ENCODE measurements around the gene NDUFS4.
"Not testable (repeated sequence)": the region's sequence is repeated elsewhere in the genome, so short reads cannot be mapped to it uniquely, and the experiment has no call there.

NDUFS4 gene

GRCh38 chr5:53560506-53561191 is at the start of gene NDUFS4:
TSS of gene NDUFS4 (plus strand) at chr5:53560639. CDS start at chr5:53560663, 24 bp downstream.
- ATAC-seq (replicated peaks; ENCODE audit: extremely low read depth, poor library complexity, severe bottlenecking) = peak; percentile 78
- H3K36me3 Mint-ChIP-seq (ENCODE audit: insufficient read depth) = peaks cover 6% of the 10 kb centered on the region
- peak; percentile 37 to 60 for DNase-seq (ENCODE audit: low spot score in 2 of 2)
- peaks cover 47% of the 10 kb centered on the region for H3K4me1 Mint-ChIP-seq
- H3K9me3 Mint-ChIP-seq = no peaks in the 10 kb centered on the region
- H3K27ac Mint-ChIP-seq (ENCODE audit: low read depth) = peak within 1 kb of the TSS; percentile 96
- peak within 1 kb of the TSS; percentile 98 for H3K4me3 Mint-ChIP-seq
- H3K27me3 Mint-ChIP-seq = peaks cover 33% of the 10 kb centered on the region

DNA sequence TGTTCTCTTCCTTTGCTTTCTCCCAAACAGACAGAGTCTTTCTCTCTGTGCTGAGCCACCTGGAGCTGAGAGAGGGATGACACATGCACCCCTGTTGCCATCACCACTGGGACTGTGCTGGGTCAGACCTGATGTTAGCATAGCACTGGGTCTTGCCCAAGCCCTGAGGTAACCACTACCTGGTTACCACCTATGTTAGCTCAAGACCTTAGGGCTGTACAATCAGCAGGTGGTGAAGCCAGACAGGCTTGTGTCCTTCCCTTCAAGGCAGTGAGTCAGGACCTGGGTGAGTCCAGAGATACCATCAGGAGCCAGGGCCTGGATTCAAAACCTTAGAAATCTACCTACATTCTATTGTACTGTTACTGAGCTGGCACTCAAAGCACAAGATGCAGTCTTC is 47.9 kb upstream of the NDUFS4 start:
- H3K27me3 Mint-ChIP-seq = peaks cover 19% of the 10 kb centered on the region
- no peaks in the 10 kb centered on the region for H3K4me1 Mint-ChIP-seq
- ATAC-seq (replicated peaks; ENCODE audit: extremely low read depth, poor library complexity, severe bottlenecking) (no peak), DNase-seq (ENCODE audit: low spot score in 2 of 2) (no peak)
- H3K9me3 Mint-ChIP-seq = peaks cover 13% of the 10 kb centered on the region
- H3K27ac Mint-ChIP-seq (ENCODE audit: low read depth) = no peak overlapping the region
- no peak overlapping the region for H3K4me3 Mint-ChIP-seq
- H3K36me3 Mint-ChIP-seq (ENCODE audit: insufficient read depth) = no peaks in the 10 kb centered on the region

DNA sequence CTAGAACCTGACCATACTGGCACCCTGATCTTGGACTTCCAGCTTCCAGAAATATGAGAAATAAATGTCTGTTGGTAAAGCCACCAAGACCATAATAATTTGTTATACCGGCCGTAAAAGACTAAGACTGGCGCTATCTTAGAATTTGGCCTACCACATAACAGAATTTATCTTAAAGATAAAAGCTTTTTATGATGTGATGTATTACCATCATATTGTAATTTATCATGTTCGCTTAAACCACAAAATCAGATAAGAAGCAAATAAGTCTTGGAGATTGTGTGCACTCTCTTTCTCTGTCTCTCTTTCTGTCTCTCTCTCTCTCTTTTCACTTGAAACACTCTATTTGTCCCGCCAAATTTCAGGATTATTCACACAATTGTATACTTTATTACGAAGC is 44.5 kb upstream of the NDUFS4 start:
- DNase-seq (ENCODE audit: low spot score in 2 of 2) = no peak
- Mint-ChIP-seq H3K9me3 (peaks cover 8% of the 10 kb centered on the region), H3K4me3 (no peak overlapping the region), H3K27ac (ENCODE audit: low read depth) (no peak overlapping the region), H3K4me1 (no peaks in the 10 kb centered on the region), H3K27me3 (peaks cover 52% of the 10 kb centered on the region), H3K36me3 (ENCODE audit: insufficient read depth) (no peaks in the 10 kb centered on the region)
- no peak for ATAC-seq (replicated peaks; ENCODE audit: extremely low read depth, poor library complexity, severe bottlenecking)

DNA sequence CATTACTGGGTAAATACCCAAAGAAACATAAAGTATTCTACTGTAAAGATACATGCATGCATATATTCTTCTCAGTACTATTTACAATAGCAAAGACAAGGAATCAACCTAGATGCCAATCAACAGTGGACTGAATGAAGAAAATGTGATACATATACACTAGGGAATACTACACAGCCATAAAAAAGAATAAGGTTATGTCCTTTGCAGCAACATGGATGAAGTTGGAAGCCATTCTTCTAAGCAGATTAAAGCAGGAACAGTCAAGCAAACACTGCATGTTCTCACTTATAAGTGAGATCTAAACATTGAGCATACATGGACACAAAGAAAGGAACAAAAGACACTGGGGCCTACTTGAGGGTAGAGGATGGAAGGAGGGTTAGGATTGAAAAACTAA is 39.6 kb upstream of the NDUFS4 start:
- ATAC-seq (replicated peaks; ENCODE audit: extremely low read depth, poor library complexity, severe bottlenecking) = no peak
- Mint-ChIP-seq H3K27ac (ENCODE audit: low read depth) (no peak overlapping the region), H3K9me3 (no peaks in the 10 kb centered on the region), H3K4me1 (no peaks in the 10 kb centered on the region), H3K4me3 (no peak overlapping the region), H3K36me3 (ENCODE audit: insufficient read depth) (peaks cover 2% of the 10 kb centered on the region), H3K27me3 (peaks cover 41% of the 10 kb centered on the region)
- no peak for DNase-seq (ENCODE audit: low spot score in 2 of 2)

- DNase-seq (ENCODE audit: low spot score in 2 of 2) (no peak), ATAC-seq (replicated peaks; ENCODE audit: extremely low read depth, poor library complexity, severe bottlenecking) (no peak)
- Mint-ChIP-seq H3K9me3 (no peaks in the 10 kb centered on the region), H3K27me3 (peaks cover 67% of the 10 kb centered on the region), H3K36me3 (ENCODE audit: insufficient read depth) (no peaks in the 10 kb centered on the region), H3K4me3 (no peak overlapping the region), H3K4me1 (no peaks in the 10 kb centered on the region), H3K27ac (ENCODE audit: low read depth) (no peak overlapping the region)
Observed at GRCh38 chr5:53537711-53538110, 22.7 kb upstream of the NDUFS4 start.

DNA sequence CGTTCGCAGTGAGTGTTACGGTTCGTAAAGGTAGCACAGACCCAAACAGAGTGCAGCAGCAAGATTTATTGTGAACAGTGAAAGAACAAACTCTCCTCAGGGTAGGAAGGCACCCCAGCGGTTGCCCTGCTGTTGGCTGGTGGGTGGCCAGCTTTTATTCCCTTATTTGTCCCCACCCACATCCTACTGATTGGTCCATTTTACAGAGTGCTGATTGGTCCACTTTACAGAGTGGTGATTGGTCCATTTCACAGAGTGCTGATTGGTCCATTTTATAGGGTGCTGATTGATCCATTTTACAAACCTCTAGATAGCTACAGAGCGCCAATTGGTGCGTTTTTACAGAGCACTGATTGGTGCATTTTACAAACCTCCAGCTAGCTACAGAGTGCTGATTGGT is 19.7 kb upstream of the NDUFS4 start:
- not testable (repeated sequence) for H3K27ac Mint-ChIP-seq (ENCODE audit: low read depth); H3K4me1 Mint-ChIP-seq; ATAC-seq (replicated peaks; ENCODE audit: extremely low read depth, poor library complexity, severe bottlenecking); H3K4me3 Mint-ChIP-seq; H3K36me3 Mint-ChIP-seq (ENCODE audit: insufficient read depth); DNase-seq (ENCODE audit: low spot score in 2 of 2); H3K9me3 Mint-ChIP-seq
- peaks cover 59% of the 10 kb centered on the region for H3K27me3 Mint-ChIP-seq

DNA sequence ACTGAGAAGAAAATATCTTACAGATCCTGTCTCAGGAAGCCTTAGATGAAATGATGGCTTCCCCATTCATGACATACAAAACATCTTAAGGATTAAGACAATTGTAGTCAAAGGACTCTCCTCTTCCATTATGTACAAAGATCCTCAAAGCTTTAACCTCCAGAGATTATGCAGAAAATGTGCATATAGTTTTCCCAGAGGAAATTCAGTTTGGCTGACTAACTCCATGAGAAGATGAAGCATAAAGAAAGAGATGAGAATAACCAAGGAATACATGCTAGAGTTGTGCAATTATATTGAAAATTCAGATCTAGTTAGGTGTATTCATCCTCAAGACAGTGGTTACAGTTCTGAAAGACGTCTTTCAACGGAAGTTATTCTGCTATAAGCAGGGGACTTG is 18.6 kb upstream of the NDUFS4 start:
- H3K27ac Mint-ChIP-seq (ENCODE audit: low read depth) = no peak overlapping the region
- H3K4me1 Mint-ChIP-seq = no peaks in the 10 kb centered on the region
- H3K36me3 Mint-ChIP-seq (ENCODE audit: insufficient read depth) = no peaks in the 10 kb centered on the region
- H3K9me3 Mint-ChIP-seq = no peaks in the 10 kb centered on the region
- H3K4me3 Mint-ChIP-seq = no peak overlapping the region
- no peak for DNase-seq (ENCODE audit: low spot score in 2 of 2)
- peaks cover 58% of the 10 kb centered on the region for H3K27me3 Mint-ChIP-seq
- ATAC-seq (replicated peaks; ENCODE audit: extremely low read depth, poor library complexity, severe bottlenecking) = no peak

- Mint-ChIP-seq H3K4me3 (no peak overlapping the region), H3K9me3 (no peaks in the 10 kb centered on the region), H3K27me3 (peaks cover 47% of the 10 kb centered on the region), H3K36me3 (ENCODE audit: insufficient read depth) (no peaks in the 10 kb centered on the region), H3K4me1 (no peaks in the 10 kb centered on the region), H3K27ac (ENCODE audit: low read depth) (no peak overlapping the region)
- no peak for DNase-seq (ENCODE audit: low spot score in 2 of 2)
- ATAC-seq (replicated peaks; ENCODE audit: extremely low read depth, poor library complexity, severe bottlenecking) = no peak
Observed at GRCh38 chr5:53542926-53543325, 17.5 kb upstream of the NDUFS4 start.

DNA sequence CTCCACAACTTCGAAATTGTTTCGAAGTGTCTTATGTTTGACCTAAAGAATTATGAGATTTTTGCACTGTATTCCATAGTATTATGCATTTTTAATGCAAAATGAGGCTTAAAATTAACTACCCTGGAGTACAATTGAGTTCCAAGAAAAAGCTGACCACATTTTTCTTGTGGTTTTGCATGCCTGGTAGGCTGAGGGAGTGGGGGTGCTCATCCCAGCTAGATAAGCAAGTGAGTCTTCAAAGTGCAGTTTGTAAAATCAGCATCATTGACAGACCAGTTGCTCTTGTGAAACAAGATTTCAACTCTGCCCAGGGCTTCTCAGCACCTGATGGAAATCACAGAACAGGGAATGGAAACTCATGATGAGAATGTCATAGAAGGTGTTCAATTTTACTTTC is 17.0 kb upstream of the NDUFS4 start:
- peaks cover 43% of the 10 kb centered on the region for H3K27me3 Mint-ChIP-seq
- DNase-seq (ENCODE audit: low spot score in 2 of 2) (no peak), ATAC-seq (replicated peaks; ENCODE audit: extremely low read depth, poor library complexity, severe bottlenecking) (no peak)
- H3K36me3 Mint-ChIP-seq (ENCODE audit: insufficient read depth) = no peaks in the 10 kb centered on the region
- no peaks in the 10 kb centered on the region for H3K4me1 Mint-ChIP-seq
- H3K27ac Mint-ChIP-seq (ENCODE audit: low read depth) = no peak overlapping the region
- no peak overlapping the region for H3K4me3 Mint-ChIP-seq
- H3K9me3 Mint-ChIP-seq = no peaks in the 10 kb centered on the region

DNA sequence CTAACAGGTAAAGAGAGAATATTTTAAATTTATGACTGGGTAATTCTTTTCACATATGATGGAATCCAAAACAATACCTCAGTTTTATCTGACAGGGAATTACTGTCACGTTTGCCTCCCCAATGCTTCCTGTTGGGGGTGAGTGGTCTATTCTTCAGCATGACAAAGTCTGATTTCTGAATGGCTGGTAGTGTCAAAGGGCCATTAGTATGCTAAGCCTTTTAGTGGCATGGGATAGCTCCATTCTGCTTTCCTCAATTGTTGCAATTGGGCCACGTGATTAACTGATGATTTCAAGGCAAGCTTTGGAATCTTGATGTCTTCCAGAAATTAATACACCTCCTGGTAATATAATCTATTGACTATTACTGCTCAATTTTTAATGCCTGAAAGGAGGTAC is 14.7 kb upstream of the NDUFS4 start:
- no peak overlapping the region for H3K27ac Mint-ChIP-seq (ENCODE audit: low read depth)
- DNase-seq (ENCODE audit: low spot score in 2 of 2) (no peak), ATAC-seq (replicated peaks; ENCODE audit: extremely low read depth, poor library complexity, severe bottlenecking) (no peak)
- no peaks in the 10 kb centered on the region for H3K36me3 Mint-ChIP-seq (ENCODE audit: insufficient read depth)
- H3K9me3 Mint-ChIP-seq = no peaks in the 10 kb centered on the region
- H3K4me1 Mint-ChIP-seq = no peaks in the 10 kb centered on the region
- no peak overlapping the region for H3K4me3 Mint-ChIP-seq
- peaks cover 47% of the 10 kb centered on the region for H3K27me3 Mint-ChIP-seq

DNA sequence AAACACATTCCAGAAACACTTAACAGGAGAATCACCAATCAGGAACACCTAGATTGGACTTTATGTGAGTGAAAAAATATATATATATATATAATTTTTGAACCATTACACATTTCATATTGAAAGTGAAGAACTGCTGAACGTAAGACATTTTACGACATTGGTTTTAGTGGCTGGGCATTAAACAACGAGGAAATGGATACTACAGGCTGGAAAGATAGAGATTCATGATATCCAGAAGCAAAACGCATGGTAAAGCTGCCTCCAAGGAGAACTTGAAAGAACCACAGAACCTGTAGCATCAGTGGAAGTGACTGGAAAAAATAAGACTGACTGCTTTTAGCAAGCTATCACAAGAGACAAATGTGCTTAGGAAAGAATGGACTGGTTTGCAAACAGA is 13.2 kb upstream of the NDUFS4 start:
- no peak overlapping the region for H3K4me3 Mint-ChIP-seq
- H3K27me3 Mint-ChIP-seq = peaks cover 45% of the 10 kb centered on the region
- no peak overlapping the region for H3K27ac Mint-ChIP-seq (ENCODE audit: low read depth)
- H3K36me3 Mint-ChIP-seq (ENCODE audit: insufficient read depth) = no peaks in the 10 kb centered on the region
- H3K9me3 Mint-ChIP-seq = no peaks in the 10 kb centered on the region
- no peak for ATAC-seq (replicated peaks; ENCODE audit: extremely low read depth, poor library complexity, severe bottlenecking)
- no peaks in the 10 kb centered on the region for H3K4me1 Mint-ChIP-seq
- no peak for DNase-seq (ENCODE audit: low spot score in 2 of 2)

GRCh38 chr5:53548501-53548900 is 11.9 kb upstream of the NDUFS4 start:
- DNase-seq (ENCODE audit: low spot score in 2 of 2); H3K4me3 Mint-ChIP-seq; H3K36me3 Mint-ChIP-seq (ENCODE audit: insufficient read depth); H3K4me1 Mint-ChIP-seq; H3K27ac Mint-ChIP-seq (ENCODE audit: low read depth); H3K9me3 Mint-ChIP-seq; ATAC-seq (replicated peaks; ENCODE audit: extremely low read depth, poor library complexity, severe bottlenecking): not testable (repeated sequence)
- peaks cover 43% of the 10 kb centered on the region for H3K27me3 Mint-ChIP-seq

- Mint-ChIP-seq H3K27ac (ENCODE audit: low read depth) (no peak overlapping the region), H3K27me3 (peaks cover 49% of the 10 kb centered on the region), H3K36me3 (ENCODE audit: insufficient read depth) (no peaks in the 10 kb centered on the region), H3K9me3 (no peaks in the 10 kb centered on the region), H3K4me3 (no peak overlapping the region), H3K4me1 (no peaks in the 10 kb centered on the region)
- DNase-seq (ENCODE audit: low spot score in 2 of 2) = no peak
- no peak for ATAC-seq (replicated peaks; ENCODE audit: extremely low read depth, poor library complexity, severe bottlenecking)
Observed at GRCh38 chr5:53549792-53550191, 10.6 kb upstream of the NDUFS4 start.

All from central memory CD8-positive, alpha-beta T cell (primary cell).